Measurements from ENCODE around the gene COX4I2. TPM values are rescaled to one million over a fixed set of nuclear protein-coding genes. Genes with fewer than 3 reads are reported as not detected.

The COX4I2 gene
- total and polyA plus RNA-seq, 2 of the 4 experiments (the other 2 are of a cell fraction), result not detected

DNA sequence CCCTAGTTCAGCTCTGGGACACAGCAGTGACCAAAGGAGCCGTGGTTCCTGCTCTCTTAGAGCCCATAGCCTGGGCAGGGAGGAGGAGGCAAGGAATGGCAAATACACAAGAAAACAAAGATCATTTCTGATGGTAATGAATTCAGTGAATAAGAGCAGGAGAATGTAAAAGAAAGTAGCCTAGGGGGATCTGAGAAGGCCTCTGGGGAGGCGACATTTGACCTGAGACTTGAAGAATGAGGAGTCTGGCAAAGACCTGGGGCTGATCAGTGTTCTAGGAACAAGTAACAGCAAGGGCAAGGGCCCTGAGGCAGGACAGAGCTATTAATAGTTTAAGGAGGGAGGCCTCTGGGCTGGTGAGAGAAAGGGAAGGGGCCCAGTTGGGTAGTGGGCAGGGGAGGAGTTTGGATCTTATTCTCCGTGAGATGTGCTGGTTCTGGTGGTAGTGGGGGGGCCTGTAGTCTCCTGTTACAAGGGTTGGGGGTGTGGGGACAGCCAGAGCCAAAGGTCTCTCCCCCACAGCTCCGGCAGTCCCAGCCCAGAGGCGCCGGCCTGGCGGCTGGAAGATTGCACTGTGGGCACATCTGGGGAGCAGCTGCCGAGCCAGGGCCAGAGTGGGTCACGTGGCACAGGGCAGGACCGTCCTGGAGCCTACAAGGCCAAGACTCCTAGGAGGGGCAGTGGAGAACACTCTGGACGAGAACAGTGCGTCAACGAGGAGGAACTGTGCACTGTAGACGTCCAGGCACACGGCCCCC is 41.9 kb upstream of the COX4I2 start:
- Histone ChIP-seq H2BK5ac (ENCODE audit: low read depth, low read length, poor library complexity, severe bottlenecking) (peak overlapping the region; percentile 83), H3K23ac (ENCODE audit: low read depth, low read length) (peak overlapping the region; percentile 81; the same call in 1 of the 2 replicates), H2BK20ac (ENCODE audit: low read depth, low read length) (peak overlapping the region; percentile 95), H3K4me1 (ENCODE audit: control insufficient read depth, insufficient read depth, low read length) (peaks cover 14% of the 10 kb centered on the region), H3K14ac (replicated peaks; ENCODE audit: low read depth, low read length) (peak overlapping the region; percentile 46), H4K20me1 (ENCODE audit: insufficient read depth, low read length) (no peaks in the 10 kb centered on the region), H3K9me1 (ENCODE audit: insufficient read depth, low read length) (peaks cover 7% of the 10 kb centered on the region), H3K4ac (ENCODE audit: low read depth, low read length) (peak overlapping the region; percentile 97), H3K27ac (ENCODE audit: insufficient read depth, low read length) (peak overlapping the region; percentile 96), H3K79me1 (ENCODE audit: low read depth in 1 of 2, low read length in 2 of 2) (peaks cover 0 to 7% of the 10 kb centered on the region in 2 experiments; a peak in 1 of 4 replicates), H3K56ac (ENCODE audit: extremely low read depth, insufficient read depth, low read length) (peak overlapping the region; percentile 35; the same call in 1 of the 2 replicates), H2AFZ (replicated peaks; ENCODE audit: low read length, poor library complexity) (peak overlapping the region; percentile 81), H3K9ac (ENCODE audit: low read depth, low read length) (peak overlapping the region; percentile 48), H4K5ac (ENCODE audit: low read depth, low read length) (peak overlapping the region; percentile 85), H2AK9ac (replicated peaks; ENCODE audit: low read depth, low read length, poor library complexity) (peak overlapping the region; percentile 67), H3K27me3 (ENCODE audit: control insufficient read depth, insufficient read depth, low read length) (no peaks in the 10 kb centered on the region), H3K4me2 (ENCODE audit: low read depth, low read length) (peak overlapping the region; percentile 14; the same call in 1 of the 2 replicates), H2BK120ac (ENCODE audit: low read depth, low read length) (peak overlapping the region; percentile 93), H4K91ac (ENCODE audit: insufficient read depth, low read depth, low read length) (peak overlapping the region; percentile 88), H3K9me3 (ENCODE audit: control insufficient read depth, insufficient read depth, low read length) (no peaks in the 10 kb centered on the region), H3K18ac (ENCODE audit: low read depth, low read length) (peak overlapping the region; percentile 71), H3K36me3 (ENCODE audit: control insufficient read depth, insufficient read depth, low read length) (no peaks in the 10 kb centered on the region), H2BK15ac (ENCODE audit: low read depth, low read length) (peak overlapping the region; percentile 31; the same call in 2 of the 3 replicates), H3K4me3 (ENCODE audit: insufficient read depth, low read depth, low read length) (no peak overlapping the region), H4K8ac (ENCODE audit: low read depth in 2 of 2, low read length in 2 of 2) (peak overlapping the region; percentile 56 to 92), H2AK5ac (ENCODE audit: low read depth, low read length) (peak overlapping the region; percentile 83)
- BruUV-seq (replicated peaks), result no TSS peak
- dilution Hi-C loops (cut with HindIII; ENCODE audit: low sequenced_read_pairs, unreplicated experiment) (no loop called here), intact Hi-C loops (cut with micrococcal nuclease) (no loop called here), in situ Hi-C loops (cut with MboI; ENCODE audit: low sequenced_read_pairs) (no loop called here)
- 13% methylated on average over 3 of the region's 15 CpGs; no CpG with 5 or more reads in 1 of the 2 experiments for WGBS, 2 experiments (ENCODE audit: extremely low coverage in 2 of 2, insufficient read length in 1 of 2)
- DNase-seq (peak; percentile 86), ATAC-seq (ENCODE audit: low read depth) (peak; percentile 86)
- CTCF ChIA-PET, result interaction anchor here (0.9 to 1.3 kb wide), 3 partner anchors 9 to 33 kb away, joined by 3 to 4 read pairs (median 4); no protein-coding TSS in a partner anchor
- POLR2A ChIA-PET (ENCODE audit: unreplicated experiment), result interaction anchor here (1.6 kb wide), 1 partner anchor 9 kb away, joined by 8 read pairs; the partner anchor contains the start of gene ID1
- TF ChIP-seq CHD1 (IDR thresholded peaks at IDR 0.05; ENCODE audit: low read depth, low read length) (no peak), MAZ (IDR thresholded peaks at IDR 0.05; ENCODE audit: borderline replicate concordance, low read depth, low read length) (no peak), FOS (IDR thresholded peaks at IDR 0.05; ENCODE audit: low read depth, low read length) (no peak), NFE2L2 (IDR thresholded peaks at IDR 0.05; ENCODE audit: low read depth, low read length) (no peak), RAD21 (IDR thresholded peaks at IDR 0.05; ENCODE audit: low read length) (peak; percentile 4; the same call in 1 of the 2 replicates), CEBPB (IDR thresholded peaks at IDR 0.05; ENCODE audit: low read depth, low read length) (peak; percentile 36; the same call in 1 of the 2 replicates), MAFK (IDR thresholded peaks at IDR 0.05; ENCODE audit: low read depth, low read length) (no peak), RCOR1 (IDR thresholded peaks at IDR 0.05; ENCODE audit: insufficient replicate concordance, low read length) (no peak), BHLHE40 (IDR thresholded peaks at IDR 0.05; ENCODE audit: low read depth, low read length) (peak; percentile 61; the same call in 1 of the 2 replicates), POLR2A (IDR thresholded peaks at IDR 0.05; ENCODE audit: low read depth, low read length) (peak; percentile 61; the same call in 1 of the 2 replicates)
- TF ChIP-seq, protein P1, sequence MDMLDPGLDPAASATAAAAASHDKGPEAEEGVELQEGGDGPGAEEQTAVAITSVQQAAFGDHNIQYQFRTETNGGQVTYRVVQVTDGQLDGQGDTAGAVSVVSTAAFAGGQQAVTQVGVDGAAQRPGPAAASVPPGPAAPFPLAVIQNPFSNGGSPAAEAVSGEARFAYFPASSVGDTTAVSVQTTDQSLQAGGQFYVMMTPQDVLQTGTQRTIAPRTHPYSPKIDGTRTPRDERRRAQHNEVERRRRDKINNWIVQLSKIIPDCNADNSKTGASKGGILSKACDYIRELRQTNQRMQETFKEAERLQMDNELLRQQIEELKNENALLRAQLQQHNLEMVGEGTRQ (IDR thresholded peaks at IDR 0.05; ENCODE audit: low read depth, low read length), result peak; percentile 95
- TF ChIP-seq, protein P2, sequence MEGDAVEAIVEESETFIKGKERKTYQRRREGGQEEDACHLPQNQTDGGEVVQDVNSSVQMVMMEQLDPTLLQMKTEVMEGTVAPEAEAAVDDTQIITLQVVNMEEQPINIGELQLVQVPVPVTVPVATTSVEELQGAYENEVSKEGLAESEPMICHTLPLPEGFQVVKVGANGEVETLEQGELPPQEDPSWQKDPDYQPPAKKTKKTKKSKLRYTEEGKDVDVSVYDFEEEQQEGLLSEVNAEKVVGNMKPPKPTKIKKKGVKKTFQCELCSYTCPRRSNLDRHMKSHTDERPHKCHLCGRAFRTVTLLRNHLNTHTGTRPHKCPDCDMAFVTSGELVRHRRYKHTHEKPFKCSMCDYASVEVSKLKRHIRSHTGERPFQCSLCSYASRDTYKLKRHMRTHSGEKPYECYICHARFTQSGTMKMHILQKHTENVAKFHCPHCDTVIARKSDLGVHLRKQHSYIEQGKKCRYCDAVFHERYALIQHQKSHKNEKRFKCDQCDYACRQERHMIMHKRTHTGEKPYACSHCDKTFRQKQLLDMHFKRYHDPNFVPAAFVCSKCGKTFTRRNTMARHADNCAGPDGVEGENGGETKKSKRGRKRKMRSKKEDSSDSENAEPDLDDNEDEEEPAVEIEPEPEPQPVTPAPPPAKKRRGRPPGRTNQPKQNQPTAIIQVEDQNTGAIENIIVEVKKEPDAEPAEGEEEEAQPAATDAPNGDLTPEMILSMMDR (conservative IDR thresholded peaks at IDR 0.05; ENCODE audit: low read depth, low read length), result no peak
